Type B pancreatic cell (in vitro differentiated cells): ENCODE data around the gene VSTM1. TPM values are rescaled to one million over a fixed set of nuclear protein-coding genes. Genes with fewer than 3 reads are reported as not detected.
"Not testable (repeated sequence)": the region's sequence is repeated elsewhere in the genome, so short reads cannot be mapped to it uniquely, and the experiment has no call there.

ENCODE experiments used
- DNase-seq: peaks from one replicate; pipeline ENCODE4 v3.0.0; 2021; ENCODE audit warnings: mixed read lengths; ENCODE audit not compliant: unreplicated experiment; ENCODE audit errors: extremely low spot score
- H3K27ac Mint-ChIP-seq: 2 replicates; pipeline ENCODE4 v1.8.0; 2021; ENCODE audit warnings: mild to moderate bottlenecking, mixed read lengths
- H3K27me3 Mint-ChIP-seq: 2 replicates; pipeline ENCODE4 v1.8.0; 2021; ENCODE audit warnings: mixed read lengths
- H3K36me3 Mint-ChIP-seq: 2 replicates; pipeline ENCODE4 v1.8.0; 2021; ENCODE audit warnings: mixed read lengths
- H3K4me1 Mint-ChIP-seq: one replicate; pipeline ENCODE4 v1.8.0; 2021; ENCODE audit warnings: mixed read lengths; ENCODE audit not compliant: unreplicated experiment
- H3K4me3 Mint-ChIP-seq: 2 replicates; pipeline ENCODE4 v1.8.0; 2021; ENCODE audit warnings: mild to moderate bottlenecking, mixed read lengths
- H3K9me3 Mint-ChIP-seq: 2 replicates; pipeline ENCODE4 v1.8.0; 2021; ENCODE audit warnings: mixed read lengths
- CTCF ChIP-seq: fragments of 200-600 bp; sonication (generic); conservative IDR thresholded peaks from 2 replicates; pipeline ENCODE4 v1.5.0; 2021; ENCODE audit warnings: antibody characterized with exemption, mild to moderate bottlenecking
- total RNA-seq: library from RNA; stranded (reverse); gene quantifications from 2 replicates; pipeline ENCODE4 v1.2.1, GENCODE V29; 2021; ENCODE audit warnings: low replicate concordance

Gene VSTM1
- total RNA-seq, 1 donor from 2014 or later: not detected

GRCh38 chr19:54062643-54063042 lies 1.1 kb downstream of the VSTM1 start:
- Mint-ChIP-seq H3K27me3 (peaks cover 3% of the 10 kb centered on the region), H3K4me3 (no peak overlapping the region), H3K9me3 (no peaks in the 10 kb centered on the region), H3K27ac (no peak overlapping the region), H3K4me1 (no peaks in the 10 kb centered on the region), H3K36me3 (no peaks in the 10 kb centered on the region)
- no peak for TF ChIP-seq CTCF
- DNase-seq: no peak

GRCh38 chr19:54047616-54048015 lies 16.1 kb downstream of the VSTM1 start:
- H3K9me3 Mint-ChIP-seq: no peaks in the 10 kb centered on the region
- H3K4me1 Mint-ChIP-seq: no peaks in the 10 kb centered on the region
- no peak overlapping the region for H3K4me3 Mint-ChIP-seq
- no peak for DNase-seq
- H3K27ac Mint-ChIP-seq: no peak overlapping the region
- no peaks in the 10 kb centered on the region for H3K36me3 Mint-ChIP-seq
- TF ChIP-seq CTCF: no peak
- H3K27me3 Mint-ChIP-seq: peaks cover 54% of the 10 kb centered on the region

- H3K36me3 Mint-ChIP-seq: no peaks in the 10 kb centered on the region
- no peak overlapping the region for H3K27ac Mint-ChIP-seq
- no peaks in the 10 kb centered on the region for H3K4me1 Mint-ChIP-seq
- no peak for DNase-seq
- no peak overlapping the region for H3K4me3 Mint-ChIP-seq
- no peaks in the 10 kb centered on the region for H3K9me3 Mint-ChIP-seq
- no peak for TF ChIP-seq CTCF
- peaks cover 57% of the 10 kb centered on the region for H3K27me3 Mint-ChIP-seq
Observed at GRCh38 chr19:54045771-54046170, 17.9 kb downstream of the VSTM1 start.

GRCh38 chr19:54042989-54043388 lies 20.7 kb downstream of the VSTM1 start:
- no peak overlapping the region for H3K4me3 Mint-ChIP-seq
- H3K4me1 Mint-ChIP-seq: no peaks in the 10 kb centered on the region
- TF ChIP-seq CTCF: no peak
- peaks cover 47% of the 10 kb centered on the region for H3K27me3 Mint-ChIP-seq
- no peak for DNase-seq
- H3K36me3 Mint-ChIP-seq: no peaks in the 10 kb centered on the region
- no peak overlapping the region for H3K27ac Mint-ChIP-seq
- H3K9me3 Mint-ChIP-seq: no peaks in the 10 kb centered on the region

- H3K4me1 Mint-ChIP-seq: no peaks in the 10 kb centered on the region
- peaks cover 47% of the 10 kb centered on the region for H3K27me3 Mint-ChIP-seq
- no peak for DNase-seq
- no peak overlapping the region for H3K4me3 Mint-ChIP-seq
- H3K9me3 Mint-ChIP-seq: no peaks in the 10 kb centered on the region
- H3K36me3 Mint-ChIP-seq: no peaks in the 10 kb centered on the region
- no peak overlapping the region for H3K27ac Mint-ChIP-seq
- TF ChIP-seq CTCF: no peak
Observed at GRCh38 chr19:54041969-54042606, 21.6 kb downstream of the VSTM1 start.

- H3K9me3 Mint-ChIP-seq: no peaks in the 10 kb centered on the region
- no peaks in the 10 kb centered on the region for H3K36me3 Mint-ChIP-seq
- no peak overlapping the region for H3K4me3 Mint-ChIP-seq
- no peak for DNase-seq
- no peak for TF ChIP-seq CTCF
- H3K4me1 Mint-ChIP-seq: no peaks in the 10 kb centered on the region
- H3K27ac Mint-ChIP-seq: no peak overlapping the region
- H3K27me3 Mint-ChIP-seq: peaks cover 31% of the 10 kb centered on the region
Observed at GRCh38 chr19:54040003-54040402, 23.7 kb downstream of the VSTM1 start.

- H3K4me3 Mint-ChIP-seq, H3K27me3 Mint-ChIP-seq, H3K9me3 Mint-ChIP-seq, H3K36me3 Mint-ChIP-seq, DNase-seq, H3K27ac Mint-ChIP-seq, H3K4me1 Mint-ChIP-seq: not testable (repeated sequence)
Observed at GRCh38 chr19:54036542-54036941, 27.2 kb downstream of the VSTM1 start.
